Liver (tissue), 9 donors: ENCODE results near the gene GPR84. TPM values are rescaled to one million over a fixed set of nuclear protein-coding genes. Genes with fewer than 3 reads are reported as not detected.

Source experiments
- DNase-seq: peaks from one replicate; pipeline ENCODE4 v3.0.0-alpha.2; 2017; ENCODE audit warnings: low spot score
- H3K27ac ChIP-seq, 2 donors: one replicate each; pipeline ENCODE4 v1.7.0; 2013; ENCODE audit warnings: inconsistent platforms in 2 of 2, low read length in 2 of 2, control low read depth in 1 of 2, low read depth in 1 of 2, mild to moderate bottlenecking in 1 of 2
- H3K27me3 ChIP-seq, 4 donors: one replicate each; pipeline versions ENCODE4 v1.6.1 to v1.7.0; 2013; ENCODE audit warnings: low read length in 3 of 4, inconsistent platforms in 1 of 4, mild to moderate bottlenecking in 1 of 4, moderate library complexity in 1 of 4; ENCODE audit not compliant: control insufficient read depth in 4 of 4, insufficient read depth in 4 of 4
- H3K36me3 ChIP-seq, 4 donors: one replicate each; pipeline versions ENCODE4 v1.6.1 to v1.7.0; 2013; ENCODE audit warnings: low read length in 3 of 4, mild to moderate bottlenecking in 3 of 4, low read depth in 1 of 4, moderate library complexity in 1 of 4; ENCODE audit not compliant: control insufficient read depth in 4 of 4, insufficient read depth in 3 of 4
- H3K4me1 ChIP-seq, 4 donors: one replicate each; pipeline versions ENCODE4 v1.6.1 to v1.7.0; 2013; ENCODE audit warnings: low read length in 3 of 4, mild to moderate bottlenecking in 3 of 4, moderate library complexity in 1 of 4; ENCODE audit not compliant: control insufficient read depth in 4 of 4, insufficient read depth in 4 of 4
- H3K4me3 ChIP-seq, 3 donors: one replicate each; pipeline versions ENCODE4 v1.6.1 to v1.7.0; 2013; ENCODE audit warnings: low read length in 3 of 3, control low read depth in 1 of 3, low read depth in 1 of 3, mild to moderate bottlenecking in 1 of 3
- H3K9ac ChIP-seq, 2 donors: one replicate each; pipeline ENCODE4 v1.7.0; 2013; ENCODE audit warnings: low read length in 2 of 2, mild to moderate bottlenecking in 2 of 2, moderate library complexity in 2 of 2, control low read depth in 1 of 2, low read depth in 1 of 2
- H3K9me3 ChIP-seq, 4 donors: one replicate each; pipeline versions ENCODE4 v1.6.1 to v1.7.0; 2013; ENCODE audit warnings: low read length in 3 of 4; ENCODE audit not compliant: control insufficient read depth in 4 of 4
- FOXA2 ChIP-seq: IDR thresholded peaks from 2 replicates; pipeline ENCODE4 v1.6.1; 2016; ENCODE audit warnings: antibody characterized with exemption
- HNF4G ChIP-seq: IDR thresholded peaks from 2 replicates; pipeline ENCODE4 v1.6.1; 2016; ENCODE audit warnings: antibody characterized with exemption
- NR2F2 ChIP-seq: IDR thresholded peaks from 2 replicates; pipeline ENCODE4 v1.6.1; 2016; ENCODE audit warnings: antibody characterized with exemption
- TAF1 ChIP-seq: conservative IDR thresholded peaks from 2 replicates; pipeline ENCODE4 v1.6.1; 2016; ENCODE audit warnings: antibody characterized with exemption, mild to moderate bottlenecking
- WGBS: extraction: QIAGEN DNeasy Blood & Tissue Kit; methylation state at CpG from one replicate; pipeline ENCODE4 v1.1.7; 2013; 5-methylcytosine and 5-hydroxymethylcytosine counted together
- polyA plus RNA-seq, 2 donors: library from polyadenylated mRNA; stranded (reverse) in 1 of 2; unstranded in 1 of 2; fragments of 200-250 nt in 1 of 2; fragments of >200 nt in 1 of 2; fragmentation: Nextera tagmentation in 1 of 2; extraction: Ambion mirVana in 1 of 2; gene quantifications; one replicate each; pipeline versions ENCODE4 v1.2.1 to v1.2.3, GENCODE V29; 2013 to 2015
- total RNA-seq, 2 donors: library from RNA; depleted of rRNA; stranded (reverse); fragments of >200 nt; gene quantifications; one replicate each; pipeline ENCODE4 v1.2.3, GENCODE V29; 2014
- TF ChIP-seq, protein P1 (sequence below): IDR thresholded peaks from 2 replicates; pipeline ENCODE4 v1.6.1; 2016; ENCODE audit warnings: antibody characterized with exemption, mild to moderate bottlenecking
- TF ChIP-seq, protein P2 (sequence below): fragments of 150-350 bp; IDR thresholded peaks from 2 replicates; pipeline ENCODE4 v1.5.1; 2017; ENCODE audit warnings: improper control_type of control experiment, low read depth, low read length; ENCODE audit not compliant: missing input control
- donor health status: healthy.
- donor health status: healthy.
- donor health status: healthy.
- donor health status: healthy.
- donor health status: healthy.

Gene GPR84
- total and polyA plus RNA-seq, 4 donors = 0.09 to 0.37 (median 0.33) TPM; not detected in 1

DNA sequence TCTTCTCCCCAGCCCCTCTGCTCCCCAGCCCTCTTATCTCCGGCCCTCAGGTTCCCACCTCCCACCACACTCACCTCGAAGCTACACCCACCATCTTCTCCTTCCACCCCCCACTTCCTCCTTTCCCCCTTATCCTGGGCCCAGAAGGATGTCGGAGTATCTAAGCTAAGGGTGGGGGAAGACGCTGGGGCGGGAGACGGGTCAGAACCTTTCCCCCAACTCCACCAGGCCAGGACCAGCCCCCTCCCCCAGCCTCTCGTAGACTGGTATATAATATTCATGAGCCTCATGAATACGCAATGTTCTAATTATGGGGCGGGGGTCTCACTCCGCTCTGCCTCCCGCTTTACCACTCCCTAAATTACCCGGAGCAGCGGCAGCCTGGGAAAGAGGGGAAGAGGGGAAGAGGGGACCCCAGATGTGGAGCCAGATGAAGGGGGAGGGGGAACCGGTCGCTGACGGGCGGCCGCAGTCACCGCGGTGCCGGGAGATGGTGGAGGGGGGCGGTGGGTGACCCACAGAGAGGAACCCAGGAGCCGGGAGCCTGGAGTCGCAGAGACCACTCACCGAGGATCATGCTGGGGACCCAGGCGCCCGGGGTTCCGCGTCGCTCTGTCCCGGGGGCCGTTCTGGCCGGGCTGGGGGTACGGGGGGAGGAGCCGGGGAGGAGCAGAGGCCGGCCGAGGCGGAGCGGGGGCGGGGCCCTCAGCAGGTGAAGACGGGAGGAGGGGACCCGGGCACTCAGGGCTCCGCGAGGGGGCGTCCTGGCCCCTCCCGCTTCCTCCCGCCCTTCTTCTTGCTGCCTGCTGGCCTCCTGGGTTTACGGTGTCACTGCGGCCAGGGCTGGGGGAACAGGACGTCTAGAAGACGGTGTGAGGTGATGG lies 26.6 kb upstream of the GPR84 start (continued):
- TF ChIP-seq, protein P1, sequence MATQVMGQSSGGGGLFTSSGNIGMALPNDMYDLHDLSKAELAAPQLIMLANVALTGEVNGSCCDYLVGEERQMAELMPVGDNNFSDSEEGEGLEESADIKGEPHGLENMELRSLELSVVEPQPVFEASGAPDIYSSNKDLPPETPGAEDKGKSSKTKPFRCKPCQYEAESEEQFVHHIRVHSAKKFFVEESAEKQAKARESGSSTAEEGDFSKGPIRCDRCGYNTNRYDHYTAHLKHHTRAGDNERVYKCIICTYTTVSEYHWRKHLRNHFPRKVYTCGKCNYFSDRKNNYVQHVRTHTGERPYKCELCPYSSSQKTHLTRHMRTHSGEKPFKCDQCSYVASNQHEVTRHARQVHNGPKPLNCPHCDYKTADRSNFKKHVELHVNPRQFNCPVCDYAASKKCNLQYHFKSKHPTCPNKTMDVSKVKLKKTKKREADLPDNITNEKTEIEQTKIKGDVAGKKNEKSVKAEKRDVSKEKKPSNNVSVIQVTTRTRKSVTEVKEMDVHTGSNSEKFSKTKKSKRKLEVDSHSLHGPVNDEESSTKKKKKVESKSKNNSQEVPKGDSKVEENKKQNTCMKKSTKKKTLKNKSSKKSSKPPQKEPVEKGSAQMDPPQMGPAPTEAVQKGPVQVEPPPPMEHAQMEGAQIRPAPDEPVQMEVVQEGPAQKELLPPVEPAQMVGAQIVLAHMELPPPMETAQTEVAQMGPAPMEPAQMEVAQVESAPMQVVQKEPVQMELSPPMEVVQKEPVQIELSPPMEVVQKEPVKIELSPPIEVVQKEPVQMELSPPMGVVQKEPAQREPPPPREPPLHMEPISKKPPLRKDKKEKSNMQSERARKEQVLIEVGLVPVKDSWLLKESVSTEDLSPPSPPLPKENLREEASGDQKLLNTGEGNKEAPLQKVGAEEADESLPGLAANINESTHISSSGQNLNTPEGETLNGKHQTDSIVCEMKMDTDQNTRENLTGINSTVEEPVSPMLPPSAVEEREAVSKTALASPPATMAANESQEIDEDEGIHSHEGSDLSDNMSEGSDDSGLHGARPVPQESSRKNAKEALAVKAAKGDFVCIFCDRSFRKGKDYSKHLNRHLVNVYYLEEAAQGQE = no peak

DNA sequence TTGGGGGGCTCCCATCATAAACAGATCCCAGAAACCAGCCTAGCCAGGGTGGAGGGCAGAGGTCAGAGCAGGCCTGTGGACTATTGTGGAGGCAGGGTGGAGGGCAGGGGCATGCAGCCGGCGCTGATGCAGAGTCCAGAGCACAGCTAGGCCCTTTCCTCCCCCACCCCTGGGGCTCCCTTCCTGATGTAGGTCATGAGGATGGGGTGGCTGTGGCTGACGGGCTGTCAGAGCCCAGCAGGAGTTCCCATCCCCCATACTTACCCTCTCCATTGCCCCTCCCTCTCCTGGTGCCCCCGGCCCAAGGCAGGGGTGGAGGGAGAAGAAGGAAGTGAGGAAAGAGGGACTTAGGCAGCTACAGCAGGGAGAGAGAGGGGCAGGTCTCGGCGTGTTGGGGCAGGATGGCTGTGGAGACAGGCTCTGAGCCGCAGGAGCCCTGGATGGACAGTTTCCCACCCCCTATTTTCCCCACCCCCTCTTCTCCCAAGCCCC lies 25.9 kb upstream of the GPR84 start:
- TF ChIP-seq, protein P1 = no peak
- no peak for TF ChIP-seq HNF4G
- peaks cover 0 to 3% (median 1%) of the 10 kb centered on the region in 4 donors for H3K4me1 ChIP-seq
- WGBS = 76% methylated on average over 7 of the region's 7 CpGs
- H3K27ac ChIP-seq = no peak overlapping the region
- no peaks in the 10 kb centered on the region for H3K9me3 ChIP-seq
- peaks cover 0 to 13% (median 7%) of the 10 kb centered on the region in 4 donors for H3K36me3 ChIP-seq
- no peak for DNase-seq
- no peak overlapping the region for H3K9ac ChIP-seq
- H3K4me3 ChIP-seq = no peak overlapping the region
- no peaks in the 10 kb centered on the region for H3K27me3 ChIP-seq

DNA sequence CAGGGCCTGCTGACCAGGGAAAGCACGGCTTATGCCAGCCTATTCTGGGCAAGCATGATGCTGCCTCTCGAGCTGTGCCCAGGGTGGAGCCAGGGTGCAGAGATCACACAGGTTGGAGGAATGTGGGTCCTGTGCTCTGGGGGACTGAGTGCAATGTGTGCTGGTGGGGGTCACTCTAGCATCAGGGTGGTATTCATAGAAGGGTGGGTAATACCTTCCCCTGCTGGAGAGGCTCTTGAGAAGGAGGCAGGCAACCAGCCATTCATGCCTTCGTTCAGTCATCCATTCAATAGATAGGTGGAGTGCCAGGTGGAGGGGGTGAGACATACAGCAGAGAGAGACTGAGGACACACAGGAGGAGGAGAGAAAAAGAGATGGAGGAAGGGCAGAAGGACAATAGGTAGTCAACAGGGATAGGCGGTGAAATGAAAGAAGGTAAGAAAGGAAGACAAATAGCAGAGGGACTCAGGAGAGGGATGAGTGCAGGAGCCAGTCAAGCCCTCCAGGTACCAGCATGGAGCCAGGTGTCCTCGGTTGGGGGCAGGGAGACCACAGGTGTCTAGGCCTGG lies 25.4 kb upstream of the GPR84 start:
- TF ChIP-seq NR2F2 = no peak
- no peak for TF ChIP-seq FOXA2
- Histone ChIP-seq H3K27me3 (no peaks in the 10 kb centered on the region), H3K9ac (no peak overlapping the region), H3K9me3 (no peaks in the 10 kb centered on the region), H3K27ac (no peak overlapping the region), H3K4me3 (no peak overlapping the region), H3K4me1 (peaks cover 0 to 3% (median 1%) of the 10 kb centered on the region in 4 donors), H3K36me3 (peaks cover 0 to 8% (median 5%) of the 10 kb centered on the region in 4 donors)
- 94% methylated on average over 5 of the region's 5 CpGs for WGBS
- no peak for DNase-seq

DNA sequence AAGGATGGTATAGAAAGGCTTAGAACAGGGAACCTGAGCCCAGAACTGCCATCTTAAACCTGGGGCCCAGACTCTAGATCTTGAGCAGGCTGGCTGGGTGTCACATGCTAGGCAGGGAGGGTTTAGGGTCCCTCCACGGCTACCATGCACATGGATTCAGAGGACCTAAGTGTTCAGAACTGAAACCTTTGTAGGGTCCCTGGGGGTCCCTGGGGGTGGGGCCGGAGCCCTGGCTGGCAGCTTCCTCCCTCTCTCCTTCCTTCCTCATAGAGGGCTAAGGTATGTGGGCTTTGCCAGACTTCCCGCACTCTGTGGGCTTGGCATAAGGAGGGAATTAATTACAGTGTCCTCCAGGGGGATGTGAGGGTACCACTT lies 24.8 kb upstream of the GPR84 start:
- Histone ChIP-seq H3K4me3 (no peak overlapping the region), H3K9ac (no peak overlapping the region), H3K27ac (no peak overlapping the region), H3K36me3 (peaks cover 0 to 6% (median 1%) of the 10 kb centered on the region in 4 donors), H3K4me1 (peaks cover 0 to 3% (median 1%) of the 10 kb centered on the region in 4 donors), H3K9me3 (no peaks in the 10 kb centered on the region), H3K27me3 (no peaks in the 10 kb centered on the region)
- TF ChIP-seq NR2F2 = no peak
- TF ChIP-seq, protein P2, sequence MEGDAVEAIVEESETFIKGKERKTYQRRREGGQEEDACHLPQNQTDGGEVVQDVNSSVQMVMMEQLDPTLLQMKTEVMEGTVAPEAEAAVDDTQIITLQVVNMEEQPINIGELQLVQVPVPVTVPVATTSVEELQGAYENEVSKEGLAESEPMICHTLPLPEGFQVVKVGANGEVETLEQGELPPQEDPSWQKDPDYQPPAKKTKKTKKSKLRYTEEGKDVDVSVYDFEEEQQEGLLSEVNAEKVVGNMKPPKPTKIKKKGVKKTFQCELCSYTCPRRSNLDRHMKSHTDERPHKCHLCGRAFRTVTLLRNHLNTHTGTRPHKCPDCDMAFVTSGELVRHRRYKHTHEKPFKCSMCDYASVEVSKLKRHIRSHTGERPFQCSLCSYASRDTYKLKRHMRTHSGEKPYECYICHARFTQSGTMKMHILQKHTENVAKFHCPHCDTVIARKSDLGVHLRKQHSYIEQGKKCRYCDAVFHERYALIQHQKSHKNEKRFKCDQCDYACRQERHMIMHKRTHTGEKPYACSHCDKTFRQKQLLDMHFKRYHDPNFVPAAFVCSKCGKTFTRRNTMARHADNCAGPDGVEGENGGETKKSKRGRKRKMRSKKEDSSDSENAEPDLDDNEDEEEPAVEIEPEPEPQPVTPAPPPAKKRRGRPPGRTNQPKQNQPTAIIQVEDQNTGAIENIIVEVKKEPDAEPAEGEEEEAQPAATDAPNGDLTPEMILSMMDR = no peak
- TF ChIP-seq TAF1 = no peak
- DNase-seq = no peak
- WGBS = 90% methylated on average over 3 of the region's 3 CpGs
